HG03280 (cell line): Measurements from ENCODE around the gene RBCK1.
A peak's percentile ranks its signal among the peaks of the same experiment; 100 is the strongest.

Source experiments
- ATAC-seq: cut with Tn5 transposase; IDR thresholded peaks from one replicate; pipeline ENCODE4 v1.9.1; 2021; ENCODE audit warnings: mild to moderate bottlenecking, moderate library complexity; ENCODE audit not compliant: unreplicated experiment

RBCK1 gene

DNA sequence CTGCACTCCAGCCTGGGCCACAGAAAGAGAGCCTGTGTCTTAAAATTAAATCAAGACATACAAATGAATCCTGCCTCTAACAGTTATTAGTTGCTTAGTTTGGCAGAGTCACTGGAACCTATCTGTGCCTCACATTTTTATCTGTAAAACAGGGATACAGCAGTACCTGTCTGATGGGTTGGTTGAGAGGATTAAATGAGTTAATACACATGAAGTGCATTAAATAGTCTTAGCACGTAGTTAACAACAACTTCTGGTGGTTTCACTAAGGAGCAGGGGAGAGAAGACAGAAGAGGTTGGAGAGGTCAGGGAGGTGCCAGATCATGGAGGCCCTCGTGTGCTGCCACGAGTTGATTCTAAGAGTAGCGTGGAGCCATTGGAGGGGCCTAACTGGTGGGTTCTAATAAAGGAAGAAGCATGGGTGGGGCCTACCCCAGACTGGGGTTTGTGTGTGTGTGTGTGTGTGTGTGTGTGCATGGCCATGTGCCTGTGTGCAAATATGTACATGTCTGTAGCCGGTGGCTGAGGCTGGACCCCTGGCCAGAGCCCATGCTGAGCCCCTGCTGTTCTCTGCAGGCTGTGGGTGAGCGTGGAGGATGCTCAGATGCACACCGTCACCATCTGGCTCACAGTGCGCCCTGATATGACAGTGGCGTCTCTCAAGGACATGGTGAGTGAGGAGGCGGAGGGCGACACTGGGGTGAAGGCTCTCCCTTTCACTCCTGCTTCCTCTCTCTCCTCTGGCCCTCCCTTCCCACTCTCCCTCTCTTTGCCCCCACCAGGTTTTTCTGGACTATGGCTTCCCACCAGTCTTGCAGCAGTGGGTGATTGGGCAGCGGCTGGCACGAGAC is 9.1 kb downstream of the RBCK1 start:
- no peak for ATAC-seq

DNA sequence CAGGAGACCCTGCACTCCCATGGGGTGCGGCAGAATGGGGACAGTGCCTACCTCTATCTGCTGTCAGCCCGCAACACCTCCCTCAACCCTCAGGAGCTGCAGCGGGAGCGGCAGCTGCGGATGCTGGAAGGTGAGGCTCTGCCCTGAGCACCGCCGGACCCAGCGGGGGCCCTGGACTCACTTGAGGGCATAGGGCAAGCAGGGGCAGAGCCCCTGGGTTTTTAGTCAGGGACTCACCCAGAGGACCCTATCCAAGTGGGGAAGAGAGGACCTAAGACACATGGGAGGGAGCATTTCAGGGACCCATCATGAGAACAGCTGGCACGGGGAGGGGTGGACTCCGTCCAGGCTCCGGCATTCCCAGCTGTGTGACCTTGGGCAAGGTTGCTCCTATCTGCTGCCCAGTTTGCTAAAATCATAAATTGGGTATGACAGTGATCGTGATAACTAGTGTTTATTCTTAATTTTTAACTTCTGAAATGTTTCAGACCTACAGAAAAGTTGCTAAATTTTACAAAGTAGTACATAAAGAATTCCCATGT is 9.8 kb downstream of the RBCK1 start:
- no peak for ATAC-seq

DNA sequence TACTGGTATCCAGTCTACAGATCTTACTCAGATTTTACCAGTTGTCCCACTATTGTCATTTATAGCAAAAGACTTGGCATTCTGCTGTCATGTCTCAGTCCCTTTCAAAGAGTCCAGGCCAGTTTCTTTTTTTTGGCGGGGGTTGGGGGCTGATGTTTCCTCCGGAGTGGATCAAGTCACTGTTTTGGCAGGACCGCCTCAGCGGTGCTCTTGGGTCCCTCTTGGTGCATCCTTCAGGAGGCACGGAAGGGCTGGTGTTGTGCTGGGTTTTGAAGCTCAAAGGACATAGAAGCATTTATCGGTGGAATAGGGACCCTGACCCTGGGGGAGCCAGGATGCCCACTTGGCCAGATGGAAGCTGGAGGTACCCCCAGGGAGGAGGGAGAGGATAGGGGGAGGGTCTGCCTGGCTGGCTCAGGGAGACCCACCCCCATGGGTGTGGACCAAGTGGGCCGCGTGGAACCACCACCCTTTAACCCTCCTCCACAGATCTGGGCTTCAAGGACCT is 10.8 kb downstream of the RBCK1 start:
- ATAC-seq, result no peak

DNA sequence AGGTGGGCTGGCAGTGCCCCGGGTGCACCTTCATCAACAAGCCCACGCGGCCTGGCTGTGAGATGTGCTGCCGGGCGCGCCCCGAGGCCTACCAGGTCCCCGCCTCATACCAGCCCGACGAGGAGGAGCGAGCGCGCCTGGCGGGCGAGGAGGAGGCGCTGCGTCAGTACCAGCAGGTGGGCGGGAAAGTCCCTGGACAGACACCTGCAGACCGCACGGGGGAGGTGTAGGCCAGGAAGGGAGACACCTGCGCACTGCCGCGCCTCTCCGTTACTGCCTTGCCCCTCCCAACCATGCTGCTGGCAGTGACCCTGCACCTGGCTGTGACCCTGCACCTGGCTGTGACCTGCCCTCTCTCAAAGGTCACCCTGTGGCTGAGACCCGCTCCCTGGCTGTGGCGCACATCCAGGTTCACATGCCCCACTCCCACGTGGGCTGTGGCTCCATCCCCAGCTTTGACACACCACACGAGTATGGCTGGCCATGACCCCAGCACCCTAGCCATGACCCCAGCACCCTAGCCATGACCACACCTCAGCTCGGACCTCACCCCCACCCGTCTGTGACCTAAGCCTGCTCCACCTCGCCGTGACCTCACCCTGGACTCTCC is 11.6 kb downstream of the RBCK1 start:
- no peak for ATAC-seq

DNA sequence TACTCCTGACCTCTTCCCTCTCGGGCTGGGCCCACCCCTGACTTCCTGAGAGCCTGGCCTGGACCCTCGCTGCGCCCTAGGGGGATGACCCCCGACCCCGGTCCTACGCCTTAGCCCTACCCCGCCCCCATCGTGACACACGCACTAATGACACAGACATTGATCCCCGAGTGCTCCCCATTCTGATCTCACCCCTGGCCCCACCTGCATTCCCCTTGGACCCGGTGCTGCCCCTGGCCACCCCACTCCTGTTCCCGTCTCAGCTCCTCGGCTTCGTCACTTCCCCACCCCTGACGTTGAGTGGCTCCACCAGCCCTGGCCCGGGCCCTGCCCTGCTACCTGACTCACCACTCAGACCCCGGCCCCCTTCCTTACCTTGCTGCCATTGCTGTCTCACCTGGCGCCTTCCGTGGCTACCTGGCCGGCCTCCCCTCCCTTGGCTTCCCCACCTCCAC is 12.1 kb downstream of the RBCK1 start:
- ATAC-seq, result no peak

DNA sequence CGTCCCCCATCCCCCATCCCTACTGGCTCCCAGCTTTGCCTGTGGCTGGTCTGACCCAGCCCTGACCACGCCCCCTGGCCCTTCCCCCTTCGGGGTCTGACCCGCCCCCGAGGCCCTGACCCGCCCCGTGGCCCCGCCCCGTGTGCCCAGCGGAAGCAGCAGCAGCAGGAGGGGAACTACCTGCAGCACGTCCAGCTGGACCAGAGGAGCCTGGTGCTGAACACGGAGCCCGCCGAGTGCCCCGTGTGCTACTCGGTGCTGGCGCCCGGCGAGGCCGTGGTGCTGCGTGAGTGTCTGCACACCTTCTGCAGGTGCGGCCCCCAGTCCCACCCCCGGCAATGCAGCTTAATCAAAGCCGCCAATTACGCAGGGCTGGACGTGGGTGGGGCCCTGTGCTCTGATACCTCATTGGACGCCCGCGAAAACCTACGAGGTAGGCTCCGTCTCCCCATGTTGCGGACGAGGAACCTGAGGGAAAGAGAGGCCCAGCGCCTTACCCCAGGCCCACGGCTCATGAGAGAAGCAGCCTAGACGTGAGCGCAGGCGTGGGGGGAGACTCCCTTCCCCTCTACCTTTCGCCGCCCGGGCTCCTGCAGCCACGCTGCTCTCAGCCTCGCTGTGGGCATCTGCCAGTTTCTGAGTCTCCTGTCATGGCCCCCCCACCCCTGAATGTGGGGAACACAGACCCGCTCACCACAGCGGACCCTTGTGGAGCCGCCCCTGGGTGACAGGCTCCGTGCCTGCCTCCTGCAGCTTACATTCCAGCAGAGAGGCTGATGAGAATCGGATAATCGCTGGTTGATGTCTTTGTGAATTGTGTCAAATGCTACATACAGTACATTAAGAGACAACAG is 12.8 kb downstream of the RBCK1 start:
- ATAC-seq, result no peak

DNA sequence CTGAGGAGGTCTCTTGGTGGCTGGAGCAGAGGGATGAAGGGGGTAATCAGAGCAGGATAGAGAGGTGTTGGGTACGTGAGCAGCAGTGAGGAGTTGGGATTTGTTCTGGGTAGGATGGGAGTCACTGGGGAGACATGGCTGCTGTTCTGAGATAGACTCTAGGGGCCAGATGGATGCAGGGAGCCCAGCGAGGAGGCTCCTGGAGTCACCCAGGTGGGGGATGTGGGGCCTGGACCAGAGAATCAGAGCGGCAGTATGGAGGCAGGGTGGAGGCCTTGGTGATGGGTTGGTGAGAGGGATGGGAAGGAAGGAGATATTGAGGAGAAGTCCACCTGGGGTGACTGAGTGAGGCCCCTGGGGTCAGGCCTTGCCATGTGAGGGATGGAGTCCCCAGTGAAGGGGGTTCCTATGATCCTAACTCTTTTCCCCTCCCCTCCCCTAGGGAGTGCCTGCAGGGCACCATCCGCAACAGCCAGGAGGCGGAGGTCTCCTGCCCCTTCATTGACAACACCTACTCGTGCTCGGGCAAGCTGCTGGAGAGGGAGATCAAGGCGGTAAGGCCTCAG is 13.7 kb downstream of the RBCK1 start:
- no peak for ATAC-seq

DNA sequence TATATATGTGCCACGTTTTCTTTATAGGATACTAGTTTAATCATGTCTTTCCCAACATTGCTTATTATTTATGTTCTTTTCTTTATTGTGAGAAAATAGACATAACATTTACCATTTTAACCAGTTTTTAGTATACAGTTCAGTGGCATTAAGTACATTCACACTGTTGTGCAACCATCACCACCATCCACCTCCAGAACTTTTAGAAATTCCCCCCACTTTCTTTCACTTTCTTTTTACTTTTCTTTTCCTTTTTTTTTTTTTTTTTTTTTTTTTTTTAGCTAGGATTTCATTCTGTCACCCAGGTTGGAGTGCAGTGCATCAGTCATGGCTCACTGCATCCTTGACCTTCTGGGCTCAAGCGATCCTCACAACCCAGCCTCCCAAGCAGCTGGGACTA is 18.5 kb downstream of the RBCK1 start:
- ATAC-seq, result no peak

DNA sequence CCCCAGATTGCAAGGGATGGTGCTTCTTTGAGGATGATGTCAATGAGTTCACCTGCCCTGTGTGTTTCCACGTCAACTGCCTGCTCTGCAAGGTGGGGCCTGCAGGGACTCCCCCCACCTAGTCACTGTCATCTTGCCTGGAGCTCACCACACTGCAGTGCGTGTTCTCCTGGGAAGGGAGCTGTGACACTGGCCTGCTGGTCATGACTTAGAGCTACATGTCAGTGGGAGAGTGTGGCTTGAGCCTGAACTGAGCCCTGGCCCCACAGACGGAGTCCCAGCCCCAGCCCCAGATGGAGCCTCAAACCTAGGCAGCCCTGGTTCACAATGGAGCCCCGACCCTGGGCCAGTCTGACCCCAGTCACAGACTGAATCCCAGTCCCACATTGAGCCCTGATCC is 19.3 kb downstream of the RBCK1 start:
- no peak for ATAC-seq

DNA sequence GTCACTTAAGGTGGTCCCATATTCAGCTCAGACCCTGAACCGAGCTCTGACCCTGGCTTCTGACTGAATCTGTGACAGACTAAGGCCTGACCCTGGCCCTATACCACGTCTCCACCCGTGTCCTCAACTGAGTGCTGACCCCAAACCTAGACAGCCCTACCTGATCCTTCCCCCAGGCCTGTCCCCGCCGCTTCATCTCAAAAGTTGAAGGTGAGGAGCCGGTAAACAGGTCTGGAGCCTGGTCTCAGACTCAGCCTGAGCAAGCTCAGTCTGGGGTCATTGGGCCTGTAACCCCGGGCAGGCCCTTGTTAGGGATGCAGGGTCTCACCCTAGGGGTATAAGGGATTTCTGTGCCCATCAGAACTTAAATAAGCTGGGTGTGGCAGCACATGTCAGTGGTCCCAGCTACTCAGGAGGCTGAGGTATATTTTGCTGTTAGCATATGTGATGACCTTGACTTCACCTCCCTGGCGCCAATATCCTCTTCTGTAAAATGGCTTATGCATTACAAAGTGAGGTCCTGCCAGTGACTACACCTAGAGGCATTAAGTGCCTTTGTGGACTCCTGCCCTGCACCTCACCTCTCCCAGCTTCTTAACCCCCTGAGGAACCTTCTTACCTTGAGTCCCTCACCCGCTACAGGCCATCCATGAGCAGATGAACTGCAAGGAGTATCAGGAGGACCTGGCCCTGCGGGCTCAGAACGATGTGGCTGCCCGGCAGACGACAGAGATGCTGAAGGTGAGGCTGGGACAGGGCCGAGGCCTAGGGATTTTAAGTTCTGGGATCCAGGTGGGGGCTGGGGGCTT is 20.0 kb downstream of the RBCK1 start:
- ATAC-seq, result no peak

DNA sequence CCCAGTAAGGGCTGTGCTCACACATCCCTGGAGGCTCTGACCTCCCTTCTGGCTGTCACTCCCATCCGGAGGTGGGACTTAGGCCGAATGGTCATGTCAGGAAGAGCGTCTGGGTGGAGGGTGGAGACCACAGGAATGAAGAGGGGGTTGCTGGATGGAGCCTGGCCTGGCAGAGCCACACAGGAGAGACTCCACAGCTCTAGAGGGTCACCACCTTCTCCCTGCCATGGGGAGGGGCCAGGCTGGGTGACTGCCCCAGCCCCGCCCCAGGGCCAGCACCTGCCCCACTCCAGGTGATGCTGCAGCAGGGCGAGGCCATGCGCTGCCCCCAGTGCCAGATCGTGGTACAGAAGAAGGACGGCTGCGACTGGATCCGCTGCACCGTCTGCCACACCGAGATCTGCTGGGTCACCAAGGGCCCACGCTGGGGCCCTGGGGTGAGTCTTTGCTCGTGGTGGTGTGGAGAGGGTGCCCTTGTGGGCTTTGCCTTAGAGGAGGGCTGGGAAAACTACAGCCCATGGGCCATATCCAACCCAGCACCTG is 20.6 kb downstream of the RBCK1 start:
- no peak for ATAC-seq

DNA sequence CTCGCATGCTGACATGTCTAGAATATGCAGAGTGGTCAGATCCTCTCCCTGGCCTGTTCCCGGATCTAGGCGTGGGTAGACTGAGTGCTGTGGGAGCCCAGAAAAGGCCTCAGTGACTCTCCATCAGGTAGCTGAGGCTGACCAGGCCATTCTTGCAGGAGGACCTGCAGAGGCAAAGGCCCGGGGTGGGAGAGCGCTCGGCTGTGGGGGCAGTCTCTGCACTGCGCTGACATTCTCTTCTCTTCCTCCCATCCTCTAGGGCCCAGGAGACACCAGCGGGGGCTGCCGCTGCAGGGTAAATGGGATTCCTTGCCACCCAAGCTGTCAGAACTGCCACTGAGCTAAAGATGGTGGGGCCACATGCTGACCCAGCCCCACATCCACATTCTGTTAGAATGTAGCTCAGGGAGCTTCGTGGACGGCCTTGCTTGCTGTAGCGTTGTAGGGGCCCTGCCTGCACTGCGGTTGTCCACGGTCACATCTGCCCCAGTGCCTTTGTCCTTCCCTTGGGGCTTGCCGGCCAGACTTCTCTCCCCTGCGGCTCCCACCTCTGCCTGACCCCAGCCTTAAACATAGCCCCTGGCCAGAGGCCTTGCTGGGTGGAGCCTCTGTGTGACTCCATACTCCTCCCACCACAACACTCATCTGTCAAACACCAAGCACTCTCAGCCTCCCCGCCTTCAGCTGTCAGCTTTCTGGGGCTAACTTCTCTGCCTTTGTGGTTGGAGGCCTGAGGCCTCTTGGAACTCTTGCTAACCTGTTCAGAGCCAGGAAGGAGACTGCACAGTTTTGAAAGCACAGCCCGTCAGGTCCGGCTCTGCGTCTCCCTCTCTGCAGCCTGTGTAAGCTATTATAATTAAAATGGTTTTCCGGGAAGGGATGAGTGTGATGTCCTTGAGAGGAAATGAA is 22.2 kb downstream of the RBCK1 start:
- ATAC-seq, result no peak

DNA sequence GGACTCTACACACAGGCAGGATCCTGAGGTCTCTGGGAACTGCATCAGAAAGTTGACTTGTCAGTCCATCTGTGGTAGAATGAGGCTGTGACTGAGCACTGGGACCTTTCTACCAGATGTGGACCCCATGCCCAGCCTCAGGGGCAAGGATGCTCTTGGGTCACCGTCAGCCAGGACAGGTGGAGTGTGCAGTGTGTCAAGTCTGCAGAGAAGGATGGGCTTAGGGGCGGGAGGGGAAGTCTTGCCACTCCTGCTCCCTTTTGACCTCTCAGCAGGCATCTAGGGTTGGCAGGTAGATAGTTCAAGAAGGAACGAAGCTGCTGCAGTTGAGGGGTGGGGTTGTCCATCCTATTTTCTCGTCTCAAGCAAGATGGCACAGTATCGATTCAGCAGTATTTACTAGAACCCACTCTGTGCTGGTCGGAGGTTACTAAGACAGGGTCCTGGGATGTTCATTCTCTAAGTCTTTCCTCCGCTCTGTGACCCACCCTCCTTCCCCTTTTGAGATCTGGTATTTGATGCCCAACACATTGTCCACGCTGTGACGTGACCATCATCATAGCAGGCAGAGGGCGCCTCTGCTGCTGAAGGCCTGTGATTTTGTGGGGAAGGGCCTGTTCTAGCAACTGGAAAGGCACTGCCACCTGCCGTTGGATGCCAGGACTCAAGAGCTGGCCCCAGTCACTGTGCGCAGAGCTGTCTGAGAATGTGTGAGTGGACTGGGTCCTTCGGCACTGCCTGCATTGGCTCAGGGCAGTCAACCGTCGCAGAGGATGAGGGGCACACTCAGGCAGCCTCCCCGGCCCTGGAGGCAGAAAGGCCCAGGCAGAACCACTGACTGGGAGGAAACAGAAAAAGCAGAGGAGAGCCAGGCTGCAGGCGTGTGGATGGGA is 23.2 kb downstream of the RBCK1 start:
- ATAC-seq, result no peak

DNA sequence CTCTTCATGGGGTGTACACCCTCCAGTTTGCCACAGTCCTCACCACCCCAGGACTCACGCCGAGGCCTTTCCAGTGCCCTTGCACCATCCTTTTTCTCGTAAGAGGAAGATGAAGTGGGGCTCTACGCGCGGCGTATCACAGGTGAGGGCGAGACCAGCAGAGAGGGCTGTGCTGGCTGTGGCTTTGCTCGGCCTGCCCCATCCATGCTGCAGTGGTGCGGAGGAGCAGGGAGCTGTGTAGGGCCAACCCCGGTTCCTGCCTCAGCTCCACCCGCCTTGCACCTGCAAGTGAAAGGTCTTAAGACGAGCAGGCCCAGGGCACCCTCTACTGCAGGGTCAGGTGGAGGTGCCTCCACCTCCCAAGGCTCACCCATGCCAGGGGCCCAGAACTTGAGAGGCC is 24.1 kb downstream of the RBCK1 start:
- ATAC-seq, result no peak

DNA sequence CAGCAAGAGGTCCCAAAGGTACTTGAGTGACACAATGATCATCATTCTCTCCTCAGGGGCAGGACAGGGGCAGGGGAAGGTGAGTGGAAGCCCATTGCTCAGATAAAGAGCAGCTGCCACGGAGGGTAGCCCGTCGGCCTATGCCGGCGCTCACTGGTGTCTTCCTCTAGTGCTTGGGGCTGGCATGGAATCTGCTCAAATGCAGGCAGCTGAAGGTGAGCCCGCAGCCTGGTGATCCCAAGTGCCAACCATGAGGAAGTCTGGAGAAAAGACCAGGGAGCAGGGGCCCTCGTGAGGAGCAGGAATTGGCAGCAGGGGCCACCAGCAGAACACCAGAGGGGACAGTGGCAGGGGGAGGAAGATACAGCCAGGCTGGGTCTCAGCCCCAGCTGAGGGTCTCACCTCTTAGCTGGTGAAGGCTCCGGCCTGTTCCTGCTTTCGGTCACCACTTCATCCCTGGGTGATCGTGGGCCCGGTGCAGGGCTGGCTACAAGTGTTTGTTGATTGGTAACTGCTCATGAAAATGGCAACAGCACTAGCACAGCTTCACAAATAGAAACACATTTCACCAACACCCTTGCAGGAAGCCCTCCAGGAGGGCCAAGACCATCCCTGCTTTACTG is 24.7 kb downstream of the RBCK1 start:
- ATAC-seq, result no peak

DNA sequence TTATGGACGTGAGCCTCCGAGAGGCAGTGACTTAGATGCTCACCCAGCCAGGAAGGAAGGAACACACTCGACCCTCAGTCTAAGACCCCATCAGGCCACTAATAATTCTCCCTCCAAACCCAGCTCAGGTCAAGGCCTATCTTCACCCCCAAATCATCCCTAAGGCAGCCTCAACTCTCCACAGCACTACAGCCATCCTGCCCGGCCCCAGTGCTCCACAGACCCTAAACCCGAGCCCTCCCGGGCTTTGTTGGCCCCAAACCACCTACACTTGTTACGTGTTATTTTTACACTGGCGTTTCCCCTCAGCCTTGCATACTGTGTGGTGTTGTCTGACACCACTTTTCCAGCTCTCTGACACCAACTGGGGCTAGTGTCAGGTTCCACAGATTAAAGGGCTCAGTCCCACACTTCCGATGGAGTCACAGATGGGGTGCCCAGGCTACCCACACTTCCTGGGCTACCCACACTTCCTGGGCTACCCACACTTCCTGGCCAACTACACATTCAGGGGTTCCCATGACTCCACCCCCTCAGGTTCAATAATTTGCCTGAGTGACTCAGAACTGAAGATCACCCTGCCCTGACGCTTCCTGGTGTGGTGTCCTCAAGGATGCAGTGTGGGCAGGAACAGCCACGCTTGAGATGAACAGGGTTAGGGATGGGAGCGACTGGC is 25.3 kb downstream of the RBCK1 start:
- peak; percentile 76 for ATAC-seq

DNA sequence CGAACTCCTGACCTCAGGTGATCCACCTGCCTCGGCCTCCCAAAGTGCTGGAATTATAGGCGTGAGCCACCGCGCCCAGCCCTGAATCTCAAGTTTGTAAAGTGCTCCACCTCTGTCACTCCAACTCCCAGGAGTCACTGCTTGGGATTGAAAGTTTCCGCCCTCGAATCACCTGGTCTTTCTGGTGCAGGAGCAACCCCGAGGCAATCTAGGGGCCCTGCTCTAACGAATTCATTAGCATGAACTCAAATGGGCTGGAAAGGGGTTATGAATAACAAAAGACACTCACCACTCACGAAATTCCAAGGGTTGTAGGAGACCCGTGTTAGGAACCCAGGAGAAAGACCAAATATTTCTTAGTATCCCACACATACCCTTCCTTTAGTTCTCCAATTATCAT is 26.1 kb downstream of the RBCK1 start:
- ATAC-seq, result no peak
